HG03025 (cell line): ENCODE data around the gene RUNX2.

ENCODE experiments used
- ATAC-seq: cut with Tn5 transposase; IDR thresholded peaks from one replicate; pipeline ENCODE4 v1.9.1; 2021; ENCODE audit warnings: mild to moderate bottlenecking, moderate library complexity; ENCODE audit not compliant: unreplicated experiment, low FRiP score

RUNX2 gene

GRCh38 chr6:45350186-45350710 lies 22.1 kb downstream of the RUNX2 start:
- ATAC-seq, result no peak

GRCh38 chr6:45351076-45351475 lies 22.9 kb downstream of the RUNX2 start:
- no peak for ATAC-seq

- no peak for ATAC-seq
Observed at GRCh38 chr6:45351667-45352066, 23.5 kb downstream of the RUNX2 start.

- no peak for ATAC-seq
Observed at GRCh38 chr6:45353654-45354053, 25.5 kb downstream of the RUNX2 start.

- no peak for ATAC-seq
Observed at GRCh38 chr6:45364466-45364865, 36.3 kb downstream of the RUNX2 start.

- ATAC-seq, result no peak
Observed at GRCh38 chr6:45365036-45365435, 36.9 kb downstream of the RUNX2 start.

GRCh38 chr6:45366534-45366933 lies 38.4 kb downstream of the RUNX2 start:
- ATAC-seq, result no peak

- ATAC-seq, result no peak
Observed at GRCh38 chr6:45367999-45368398, 39.9 kb downstream of the RUNX2 start.

GRCh38 chr6:45369870-45370269 lies 41.7 kb downstream of the RUNX2 start:
- no peak for ATAC-seq

GRCh38 chr6:45371924-45372573 lies 43.9 kb downstream of the RUNX2 start:
- no peak for ATAC-seq

GRCh38 chr6:45375449-45375848 lies 47.3 kb downstream of the RUNX2 start:
- ATAC-seq, result no peak

- no peak for ATAC-seq
Observed at GRCh38 chr6:45376310-45377042, 48.3 kb downstream of the RUNX2 start.

GRCh38 chr6:45377043-45377553 lies 49.0 kb downstream of the RUNX2 start:
- ATAC-seq, result peak; percentile 4

- ATAC-seq, result peak; percentile 91
Observed at GRCh38 chr6:45377554-45378333, 49.6 kb downstream of the RUNX2 start, which contains the start of gene SUPT3H. TSS of gene SUPT3H (minus strand) at chr6:45377934.

GRCh38 chr6:45378334-45378926 lies 50.3 kb downstream of the RUNX2 start:
- peak; percentile 18 for ATAC-seq

- no peak for ATAC-seq
Observed at GRCh38 chr6:45382391-45382790, 54.3 kb downstream of the RUNX2 start.

GRCh38 chr6:45386501-45386900 lies 58.4 kb downstream of the RUNX2 start:
- no peak for ATAC-seq

GRCh38 chr6:45387236-45387635 lies 59.1 kb downstream of the RUNX2 start:
- no peak for ATAC-seq

- ATAC-seq, result no peak
Observed at GRCh38 chr6:45388328-45388727, 60.2 kb downstream of the RUNX2 start.

- no peak for ATAC-seq
Observed at GRCh38 chr6:45394586-45395095, 66.5 kb downstream of the RUNX2 start.
